Measurements from ENCODE around the gene SDC3. TPM values are rescaled to one million over a fixed set of nuclear protein-coding genes. Genes with fewer than 3 reads are reported as not detected.
A peak's percentile ranks its signal among the peaks of the same experiment; 100 is the strongest.

SDC3 gene
- total and polyA plus RNA-seq, 2 of the 8 experiments (the other 6 are each of a cell fraction or from before 2014, with no cell fraction given) = 7.0 to 27.0 TPM

DNA sequence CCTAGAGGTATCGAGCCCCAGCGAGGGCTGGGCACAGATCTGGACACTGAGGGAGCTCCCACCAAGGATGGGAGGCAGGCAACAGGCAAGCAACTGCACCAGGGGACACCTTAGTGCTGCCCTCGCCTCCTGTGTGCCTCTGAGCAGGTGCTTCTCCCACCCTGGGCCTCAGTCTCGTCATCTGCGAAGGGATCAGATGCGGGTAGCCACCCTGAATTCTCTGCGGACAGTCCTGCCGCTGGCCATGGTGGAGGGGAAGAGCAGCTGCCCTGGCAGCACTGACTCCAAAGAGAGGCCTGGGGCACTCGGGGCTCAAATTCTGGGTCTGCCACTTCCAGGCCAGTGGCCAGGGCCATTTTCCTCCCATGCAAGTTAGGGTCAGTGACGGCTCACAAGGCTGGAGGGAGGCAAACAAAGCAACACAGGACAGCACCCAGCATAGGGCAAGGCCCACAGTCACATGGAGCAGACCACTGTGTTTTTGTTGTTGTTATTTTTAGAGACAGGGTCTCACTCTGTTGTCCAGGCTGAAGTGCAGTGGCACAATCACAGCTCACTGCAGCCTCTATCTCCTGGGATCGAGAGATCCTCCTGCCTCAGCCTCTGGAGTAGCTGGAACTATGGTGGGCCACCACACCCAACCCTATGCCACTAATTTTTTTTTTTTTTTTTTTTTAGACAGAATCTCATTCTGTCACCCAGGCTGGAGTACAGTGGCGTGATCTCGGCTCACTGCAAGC, 7.1 kb upstream of the SDC3 start:
- H3K79me2 ChIP-seq (ENCODE audit: control insufficient read depth in 1 of 2, insufficient read depth in 2 of 2, low read length in 2 of 2) = no peaks in the 10 kb centered on the region
- TF ChIP-seq TEAD4 (IDR thresholded peaks at IDR 0.05; ENCODE audit: low read depth, low read length) = no peak
- TF ChIP-seq ASH2L (IDR thresholded peaks at IDR 0.05; ENCODE audit: low read length) = no peak
- no peak for TF ChIP-seq RNF2 (IDR thresholded peaks at IDR 0.05; ENCODE audit: borderline replicate concordance, low read depth, low read length, missing control alignments, poor library complexity, severe bottlenecking)
- no peak for TF ChIP-seq EGR1 (IDR thresholded peaks at IDR 0.05; ENCODE audit: borderline replicate concordance, low read depth, low read length)
- TF ChIP-seq GABPA (IDR thresholded peaks at IDR 0.05; ENCODE audit: borderline replicate concordance, insufficient read depth, low read length) = no peak
- no peak for TF ChIP-seq NRF1 (IDR thresholded peaks at IDR 0.05; ENCODE audit: low read depth, low read length)
- TF ChIP-seq TBP (IDR thresholded peaks at IDR 0.05; ENCODE audit: low read depth, low read length) = no peak
- no peak for TF ChIP-seq FOSL1 (IDR thresholded peaks at IDR 0.05; ENCODE audit: insufficient read depth, low read depth, low read length)

More for the DNA sequence above, 7.1 kb upstream of the SDC3 start:
- Histone ChIP-seq H3K14ac (ENCODE audit: insufficient read length) (no peak overlapping the region), H3K27me3 (replicated peaks in 1 of 4; ENCODE audit: control insufficient read depth in 3 of 4, extremely low read depth in 1 of 4, insufficient read depth in 3 of 4, low read length in 3 of 4) (no peaks in the 10 kb centered on the region), H2BK12ac (ENCODE audit: low read depth, low read length) (0 out of 2 replicates have a peak overlapping the region, but pooled peaks have one; percentile 39), H2AK5ac (ENCODE audit: low read depth, low read length) (no peak overlapping the region), H3K27ac (ENCODE audit: low read depth, low read length) (no peak overlapping the region), H3K18ac (ENCODE audit: extremely low read depth, low read length) (no peak overlapping the region), H2BK15ac (ENCODE audit: low read length) (no peak overlapping the region), H3K9me3 (ENCODE audit: insufficient read depth in 2 of 2, low read depth in 1 of 2, low read length in 1 of 2) (no peaks in the 10 kb centered on the region), H2BK120ac (replicated peaks; ENCODE audit: low read depth, low read length) (no peak overlapping the region), H3K36me3 (ENCODE audit: control insufficient read depth in 2 of 4, insufficient read depth in 4 of 4, low read length in 3 of 4) (no peaks in the 10 kb centered on the region), H2BK5ac (ENCODE audit: low read depth, low read length) (no peak overlapping the region), H4K91ac (replicated peaks; ENCODE audit: insufficient read length, low read length) (no peak overlapping the region), H2BK20ac (ENCODE audit: low read length) (no peak overlapping the region), H2AFZ (ENCODE audit: low read length) (no peak overlapping the region), H3K56ac (replicated peaks; ENCODE audit: insufficient read length, low read depth, low read length) (no peak overlapping the region), H3K23ac (ENCODE audit: insufficient read length) (no peak overlapping the region), H3K9ac (replicated peaks in 1 of 4; ENCODE audit: extremely low read depth in 1 of 4, low read depth in 3 of 4, low read length in 3 of 4) (no peak overlapping the region), H3K4me3 (ENCODE audit: extremely low read depth in 1 of 4, insufficient read depth in 2 of 4, low read depth in 3 of 4, low read length in 4 of 4) (no peak overlapping the region), H3K79me1 (ENCODE audit: low read depth, low read length) (no peaks in the 10 kb centered on the region), H3K4me1 (replicated peaks in 1 of 4; ENCODE audit: control insufficient read depth in 3 of 4, insufficient read depth in 4 of 4, low read length in 3 of 4) (peaks cover 0 to 5% (median under 1%) of the 10 kb centered on the region in 4 experiments; a peak in 1 of 7 replicates), H3K4me2 (ENCODE audit: insufficient read depth in 1 of 2, low read depth in 2 of 2, low read length in 2 of 2) (no peak overlapping the region), H4K20me1 (replicated peaks in 1 of 2; ENCODE audit: control insufficient read depth in 1 of 2, insufficient read depth in 2 of 2, low read length in 2 of 2) (no peaks in the 10 kb centered on the region), H4K8ac (ENCODE audit: extremely low read depth, insufficient read depth, low read length) (no peak overlapping the region), H3K4ac (replicated peaks; ENCODE audit: insufficient read length, low read depth, low read length) (no peak overlapping the region), H3K23me2 (ENCODE audit: low read depth, low read length) (no peaks in the 10 kb centered on the region), H4K5ac (ENCODE audit: insufficient read length, low read depth, low read length) (no peak overlapping the region)
- POLR2A ChIA-PET (ENCODE audit: partially characterized antibody) = interaction anchor here (1.3 to 3.0 kb wide), 2 partner anchors 13 to 114 kb away, joined by 4 to 16 read pairs; no protein-coding TSS in a partner anchor
- no peak for DNase-seq (ENCODE audit: low read depth in 1 of 2, low spot score in 2 of 2)
- WGBS, 2 experiments (ENCODE audit: extremely low coverage in 1 of 2, insufficient coverage in 1 of 2, insufficient read length in 1 of 2, insufficient replicate concordance in 2 of 2, low coverage in 1 of 2, low lambda C conversion rate in 2 of 2, missing lambda C conversion rate in 1 of 2) = 92% methylated on average over 11 of the region's 13 CpGs; no CpG with 5 or more reads in 1 of the 2 experiments
- FAIRE-seq = no peak
- CTCF ChIA-PET (ENCODE audit: partially characterized antibody) = interaction anchor here (0.6 to 27.2 kb wide), 8 partner anchors 8 to 196 kb away, joined by 3 to 1519 read pairs (median 7); partner anchors contain the start of gene MATN1
